MM.1S (cell line): Measurements from ENCODE around the gene PRCC.
A peak's percentile ranks its signal among the peaks of the same experiment; 100 is the strongest.

Experiments
- DNase-seq: peaks from one replicate; pipeline ENCODE4 v3.0.0-alpha.2; 2015
- H2AFZ ChIP-seq: fragments of 300-600 bp; sonication (generic); 2 replicates; pipeline ENCODE4 v1.6.0; 2016; ENCODE audit warnings: antibody characterized with exemption, low read length
- H3F3A ChIP-seq: fragments of 300-600 bp; sonication (generic); 2 replicates; pipeline ENCODE4 v1.6.1; 2016; ENCODE audit warnings: mild to moderate bottlenecking, antibody characterized with exemption, low read length, moderate library complexity, mixed read lengths; ENCODE audit not compliant: insufficient read depth
- H3K27ac ChIP-seq: fragments of 300-600 bp; sonication (generic); 2 replicates; pipeline ENCODE4 v1.5.1; 2016; ENCODE audit warnings: mild to moderate bottlenecking, low read length
- H3K27me3 ChIP-seq: fragments of 300-600 bp; sonication (generic); replicated peaks from 2 replicates; pipeline ENCODE4 v1.6.0; 2016; ENCODE audit warnings: low read length; ENCODE audit not compliant: insufficient read depth
- H3K36me3 ChIP-seq: fragments of 300-600 bp; sonication (generic); replicated peaks from 2 replicates; pipeline ENCODE4 v1.6.1; 2016; ENCODE audit warnings: mild to moderate bottlenecking, low read length, mixed read lengths; ENCODE audit not compliant: insufficient read depth
- H3K4me1 ChIP-seq: fragments of 300-600 bp; sonication (generic); 2 replicates; pipeline ENCODE4 v1.6.1; 2016; ENCODE audit warnings: low read length, mixed read lengths
- H3K4me2 ChIP-seq: fragments of 300-600 bp; sonication (generic); 2 replicates; pipeline ENCODE4 v1.6.0; 2016; ENCODE audit warnings: low read depth, low read length
- H3K4me3 ChIP-seq: fragments of 300-600 bp; sonication (generic); 2 replicates; pipeline ENCODE4 v1.5.1; 2016; ENCODE audit warnings: low read length, mixed read lengths
- H3K79me2 ChIP-seq: fragments of 300-600 bp; sonication (generic); 2 replicates; pipeline ENCODE4 v1.6.1; 2016; ENCODE audit warnings: mixed run types, low read length, mixed read lengths
- H3K9ac ChIP-seq: fragments of 300-600 bp; sonication (generic); 2 replicates; pipeline ENCODE4 v1.6.1; 2016; ENCODE audit warnings: low read length, mixed read lengths
- H3K9me2 ChIP-seq: fragments of 300-600 bp; sonication (generic); replicated peaks from 2 replicates; pipeline ENCODE4 v1.6.1; 2016; ENCODE audit warnings: mild to moderate bottlenecking, low read length, mixed read lengths; ENCODE audit not compliant: insufficient read depth
- H3K9me3 ChIP-seq: fragments of 300-600 bp; sonication (generic); replicated peaks from 2 replicates; pipeline ENCODE4 v1.6.1; 2016; ENCODE audit warnings: mild to moderate bottlenecking, low read length, mixed read lengths; ENCODE audit not compliant: insufficient read depth
- H4K20me1 ChIP-seq: fragments of 300-600 bp; sonication (generic); 2 replicates; pipeline ENCODE4 v1.6.1; 2016; ENCODE audit warnings: mild to moderate bottlenecking, low read length, moderate library complexity, mixed read lengths; ENCODE audit not compliant: insufficient read depth
- CTCF ChIP-seq: fragments of 300-600 bp; sonication (generic); IDR thresholded peaks from 2 replicates; pipeline ENCODE4 v1.5.1; 2016; ENCODE audit warnings: antibody characterized with exemption, low read length, mixed read lengths
- EZH2 ChIP-seq: fragments of 300-600 bp; sonication (generic); optimal IDR thresholded peaks from 2 replicates; pipeline ENCODE3; 2017; ENCODE audit warnings: low read depth, mild to moderate bottlenecking, antibody characterized with exemption, low read length, mixed read lengths
- EZH2phosphoT487 ChIP-seq: fragments of 300-600 bp; sonication (generic); IDR thresholded peaks from 2 replicates; pipeline ENCODE4 v1.6.1; 2018; ENCODE audit warnings: antibody characterized with exemption, low read length

PRCC gene

GRCh38 chr1:156812293-156812990 lies 45.1 kb downstream of the PRCC start:
- DNase-seq = no peak
- no peaks in the 10 kb centered on the region for H3K36me3 ChIP-seq
- peaks cover 22% of the 10 kb centered on the region for H3K4me1 ChIP-seq
- no peak overlapping the region for H2AFZ ChIP-seq
- TF ChIP-seq CTCF = no peak
- TF ChIP-seq EZH2 = no peak
- no peak for TF ChIP-seq EZH2phosphoT487
- no peak overlapping the region for H3K27ac ChIP-seq
- H3F3A ChIP-seq = no peaks in the 10 kb centered on the region
- no peaks in the 10 kb centered on the region for H4K20me1 ChIP-seq
- H3K9ac ChIP-seq = no peak overlapping the region
- H3K4me2 ChIP-seq = no peak overlapping the region
- no peaks in the 10 kb centered on the region for H3K9me3 ChIP-seq
- H3K27me3 ChIP-seq = no peaks in the 10 kb centered on the region
- H3K4me3 ChIP-seq = no peak overlapping the region
- no peaks in the 10 kb centered on the region for H3K9me2 ChIP-seq
- no peaks in the 10 kb centered on the region for H3K79me2 ChIP-seq

DNA sequence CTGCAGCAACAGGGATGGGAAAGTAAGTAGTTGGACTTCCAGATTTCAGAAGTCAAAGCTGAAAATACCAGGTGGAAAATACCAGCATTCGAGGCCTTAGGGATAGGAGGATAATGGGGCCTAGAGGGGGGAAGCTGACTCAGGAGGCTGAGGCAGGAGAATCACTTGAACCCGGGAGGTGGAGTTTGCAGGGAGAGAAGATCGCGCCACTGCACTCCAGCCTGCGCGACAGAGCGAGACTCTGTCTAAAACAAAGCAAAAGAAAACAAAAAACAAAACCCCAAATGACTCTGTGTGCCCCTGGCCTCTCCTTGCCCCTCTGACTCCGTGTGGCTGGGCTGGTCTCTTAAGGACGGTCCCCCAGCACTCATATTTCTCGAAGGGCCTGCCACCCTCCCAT lies 46.0 kb downstream of the PRCC start:
- Histone ChIP-seq H3K79me2 (no peaks in the 10 kb centered on the region), H3K9ac (peak overlapping the region; percentile 51), H3K27ac (no peak overlapping the region), H3K4me1 (peaks cover 22% of the 10 kb centered on the region), H3K9me3 (no peaks in the 10 kb centered on the region), H2AFZ (peak overlapping the region; percentile 84), H4K20me1 (no peaks in the 10 kb centered on the region), H3K4me2 (peak overlapping the region; percentile 96), H3K9me2 (no peaks in the 10 kb centered on the region), H3K4me3 (peak overlapping the region; percentile 60), H3K36me3 (no peaks in the 10 kb centered on the region), H3F3A (no peaks in the 10 kb centered on the region), H3K27me3 (no peaks in the 10 kb centered on the region)
- no peak for DNase-seq
- no peak for TF ChIP-seq EZH2

GRCh38 chr1:156813750-156814570 lies 46.6 kb downstream of the PRCC start:
- DNase-seq = peak; percentile 67
- Histone ChIP-seq H3K4me2 (peak overlapping the region; percentile 96), H3K4me1 (peaks cover 22% of the 10 kb centered on the region), H4K20me1 (no peaks in the 10 kb centered on the region), H3F3A (no peaks in the 10 kb centered on the region), H3K9me3 (no peaks in the 10 kb centered on the region), H3K36me3 (no peaks in the 10 kb centered on the region), H3K79me2 (no peaks in the 10 kb centered on the region), H3K27ac (no peak overlapping the region), H3K9ac (peak overlapping the region; percentile 51), H3K9me2 (no peaks in the 10 kb centered on the region), H3K4me3 (peak overlapping the region; percentile 60), H3K27me3 (no peaks in the 10 kb centered on the region), H2AFZ (peak overlapping the region; percentile 84)
- TF ChIP-seq EZH2 (no peak), CTCF (peak; percentile 79), EZH2phosphoT487 (no peak)
